ENCODE results near the gene IL1RAPL1. TPM values are rescaled to one million over a fixed set of nuclear protein-coding genes. Genes with fewer than 3 reads are reported as not detected.

The IL1RAPL1 gene
- polyA plus RNA-seq, 1 donor from 2014 or later, result not detected

DNA sequence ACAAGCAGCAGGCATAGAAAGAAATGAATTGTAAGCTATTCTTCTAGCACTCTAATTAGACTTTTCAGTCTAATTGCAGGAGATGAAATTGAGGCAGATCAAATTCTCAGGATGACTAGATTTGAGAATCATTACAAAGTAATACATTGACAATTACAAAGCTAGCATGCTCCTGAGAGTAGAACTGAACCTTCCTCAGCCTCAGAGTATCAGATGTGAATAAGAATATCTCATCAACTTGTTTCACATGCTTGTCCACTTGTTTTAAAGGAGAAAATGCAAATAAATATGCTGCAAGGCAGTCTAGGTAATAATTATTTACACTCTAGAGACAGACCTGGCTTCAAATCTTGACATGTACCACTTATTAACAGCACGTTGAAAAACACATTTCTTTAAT lies 1137.1 kb downstream of the IL1RAPL1 start:
- H3K9me3 Mint-ChIP-seq, result no peaks in the 10 kb centered on the region
- H3K27ac Mint-ChIP-seq, result no peak overlapping the region
- H3K36me3 Mint-ChIP-seq, result no peaks in the 10 kb centered on the region
- no peak overlapping the region for H3K4me3 Mint-ChIP-seq
- H3K27me3 Mint-ChIP-seq, result no peaks in the 10 kb centered on the region
- H3K4me1 Mint-ChIP-seq, result no peaks in the 10 kb centered on the region

DNA sequence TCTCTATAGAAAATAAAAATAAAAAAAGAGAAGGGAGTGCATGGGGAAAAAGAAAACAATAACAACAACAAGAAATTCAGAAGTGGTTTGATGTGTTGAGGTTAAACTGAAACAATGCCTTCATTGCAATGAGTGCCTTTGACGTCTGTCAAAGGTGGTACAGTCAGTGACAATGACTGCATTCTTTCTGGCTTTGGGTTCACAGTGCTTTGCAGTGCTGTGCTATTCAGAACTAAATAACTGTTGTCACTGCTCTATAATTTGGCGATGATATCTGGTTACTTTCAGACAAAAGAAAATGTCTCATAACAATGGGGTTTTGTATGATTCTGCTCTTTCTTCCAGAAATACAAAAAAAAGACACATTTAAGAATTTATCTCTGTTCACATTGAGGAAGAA lies 1139.6 kb downstream of the IL1RAPL1 start:
- Mint-ChIP-seq H3K4me3 (no peak overlapping the region), H3K27me3 (no peaks in the 10 kb centered on the region), H3K9me3 (no peaks in the 10 kb centered on the region), H3K4me1 (no peaks in the 10 kb centered on the region), H3K27ac (no peak overlapping the region), H3K36me3 (no peaks in the 10 kb centered on the region)

DNA sequence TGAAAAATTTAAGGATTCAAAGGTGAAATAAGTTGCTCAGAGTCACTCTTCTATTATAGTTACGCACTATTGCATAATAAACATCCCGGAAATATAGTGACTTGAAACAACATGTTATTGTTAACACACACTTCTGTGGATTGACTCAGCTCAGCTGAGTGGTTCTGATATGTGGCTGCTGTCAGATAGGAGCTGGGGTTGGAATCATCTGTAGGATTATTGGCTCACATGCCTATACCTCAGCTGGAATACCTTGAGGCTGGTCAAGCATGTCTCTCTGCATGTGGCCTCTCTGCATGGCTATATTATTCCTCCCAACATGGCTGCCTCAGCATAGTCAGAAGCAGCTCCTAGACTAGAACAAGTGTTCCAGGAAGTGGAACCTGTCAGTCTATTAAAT lies 1141.4 kb downstream of the IL1RAPL1 start:
- Mint-ChIP-seq H3K27me3 (no peaks in the 10 kb centered on the region), H3K4me1 (peaks cover 0 to 2% (median 0%) of the 10 kb centered on the region in 3 donors)

DNA sequence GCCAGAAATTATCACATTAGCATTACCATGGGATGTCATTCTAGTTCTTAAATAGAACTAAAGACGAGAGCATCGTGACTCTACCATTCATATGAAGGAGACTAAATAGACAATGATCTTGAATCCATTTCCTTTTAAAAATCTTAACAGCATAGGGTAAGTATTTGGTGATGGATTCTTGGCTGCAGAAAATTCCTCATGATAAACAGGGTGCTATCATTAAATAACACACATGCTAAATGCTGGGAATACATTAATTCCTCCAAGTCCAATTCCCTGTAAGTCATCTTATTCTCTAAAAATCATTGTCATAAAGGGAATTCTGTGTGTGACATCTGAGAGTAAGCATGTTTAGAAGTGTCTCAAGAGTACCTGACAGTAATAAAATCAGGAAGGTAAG lies 1157.7 kb downstream of the IL1RAPL1 start:
- Mint-ChIP-seq H3K4me1 (no peaks in the 10 kb centered on the region), H3K27me3 (no peaks in the 10 kb centered on the region), H3K9me3 (peaks cover 0 to 4% (median 1%) of the 10 kb centered on the region in 3 donors), H3K4me3 (no peak overlapping the region), H3K27ac (no peak overlapping the region), H3K36me3 (no peaks in the 10 kb centered on the region)

More for the DNA sequence above, 1141.4 kb downstream of the IL1RAPL1 start:
- H3K27ac Mint-ChIP-seq, result no peak overlapping the region
- H3K4me3 Mint-ChIP-seq, result no peak overlapping the region
- H3K9me3 Mint-ChIP-seq, result peaks cover 0 to 5% (median 3%) of the 10 kb centered on the region in 3 donors
- no peaks in the 10 kb centered on the region for H3K36me3 Mint-ChIP-seq

DNA sequence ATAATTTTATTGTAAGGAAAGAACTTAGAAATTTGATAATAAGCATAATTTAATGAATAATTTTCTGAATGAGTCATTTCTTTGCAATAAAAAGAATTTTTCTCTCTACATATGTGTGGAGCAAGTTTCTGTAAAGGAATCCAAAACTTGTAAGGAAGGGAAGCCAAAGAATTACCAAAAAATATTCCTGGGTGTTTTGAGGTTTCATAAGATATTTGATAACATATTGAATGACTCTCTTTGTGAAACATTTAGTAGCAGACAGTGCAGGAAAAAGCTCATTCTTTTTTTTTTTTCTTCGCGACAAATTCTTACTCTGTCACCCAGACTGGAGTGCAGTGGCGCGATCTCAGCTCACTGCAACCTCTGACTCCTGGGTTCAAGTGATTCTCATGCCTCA lies 1159.1 kb downstream of the IL1RAPL1 start:
- Mint-ChIP-seq H3K4me3 (no peak overlapping the region), H3K27ac (no peak overlapping the region), H3K36me3 (no peaks in the 10 kb centered on the region), H3K27me3 (no peaks in the 10 kb centered on the region), H3K4me1 (no peaks in the 10 kb centered on the region), H3K9me3 (peaks cover 0 to 4% (median 0%) of the 10 kb centered on the region in 3 donors)

DNA sequence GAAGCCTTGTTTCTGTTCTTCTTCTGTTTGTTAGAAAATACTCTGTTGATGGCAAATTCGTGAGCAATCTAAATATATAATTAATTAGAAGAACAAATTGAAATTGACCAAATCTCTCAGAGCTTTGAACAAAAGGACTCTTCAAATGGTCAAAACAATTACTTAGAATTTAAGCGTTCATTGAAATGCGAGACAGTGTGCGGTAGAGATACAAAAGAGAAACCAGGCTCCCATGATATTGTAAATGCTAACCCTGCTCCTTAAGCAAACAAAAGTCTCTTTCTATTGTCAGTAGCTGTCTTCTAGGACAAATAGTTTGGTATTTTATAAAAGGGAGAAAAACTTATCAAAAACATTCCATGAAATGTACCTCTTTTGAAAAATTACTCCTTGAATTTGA lies 1174.8 kb downstream of the IL1RAPL1 start:
- no peak overlapping the region for H3K27ac Mint-ChIP-seq
- no peaks in the 10 kb centered on the region for H3K4me1 Mint-ChIP-seq
- H3K36me3 Mint-ChIP-seq, result no peaks in the 10 kb centered on the region
- no peaks in the 10 kb centered on the region for H3K27me3 Mint-ChIP-seq
- H3K9me3 Mint-ChIP-seq, result no peaks in the 10 kb centered on the region
- H3K4me3 Mint-ChIP-seq, result no peak overlapping the region

DNA sequence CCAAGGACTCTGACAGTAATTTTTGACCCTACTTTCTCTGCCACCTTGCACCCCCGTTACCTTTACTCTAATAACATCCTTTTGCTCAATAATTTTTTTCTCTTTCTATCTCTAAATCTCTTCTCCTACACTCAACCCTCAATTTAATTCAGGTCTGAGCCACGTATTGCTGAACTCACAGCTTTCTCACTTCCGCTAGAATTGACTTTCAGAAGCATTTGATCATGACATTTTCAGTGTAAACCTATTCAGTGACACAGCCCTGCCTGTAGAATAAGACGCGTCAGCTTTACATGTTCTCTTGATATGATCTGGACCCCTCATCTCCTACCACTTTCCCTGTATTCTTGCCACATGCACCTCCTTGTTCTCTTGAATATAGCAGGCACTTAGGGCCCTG lies 1188.6 kb downstream of the IL1RAPL1 start:
- no peaks in the 10 kb centered on the region for H3K27me3 Mint-ChIP-seq
- H3K27ac Mint-ChIP-seq, result no peak overlapping the region
- H3K36me3 Mint-ChIP-seq, result no peaks in the 10 kb centered on the region
- H3K4me1 Mint-ChIP-seq, result no peaks in the 10 kb centered on the region
- peaks cover 0 to 2% (median 0%) of the 10 kb centered on the region in 3 donors for H3K9me3 Mint-ChIP-seq
- H3K4me3 Mint-ChIP-seq, result no peak overlapping the region

DNA sequence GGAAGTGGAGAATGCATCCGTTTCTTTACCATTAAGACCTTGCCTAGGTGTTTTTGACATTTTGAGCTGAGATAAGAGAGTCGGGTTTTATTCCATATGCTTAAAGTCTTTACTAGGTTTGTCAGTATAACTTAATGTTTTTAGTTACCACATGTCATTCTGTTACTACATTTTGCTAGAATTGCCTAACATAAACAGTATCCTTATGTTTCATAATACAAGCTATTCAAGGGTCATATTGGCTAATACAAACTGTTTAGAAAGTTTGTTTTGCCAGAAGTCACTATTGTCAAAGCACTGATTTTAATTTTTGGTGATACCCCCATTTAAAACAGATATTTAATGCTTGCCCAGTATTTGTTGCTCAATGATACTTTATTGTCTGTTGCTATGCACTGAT lies 1200.4 kb downstream of the IL1RAPL1 start:
- Mint-ChIP-seq H3K27ac (no peak overlapping the region), H3K4me1 (no peaks in the 10 kb centered on the region), H3K36me3 (no peaks in the 10 kb centered on the region), H3K9me3 (peaks cover 0 to 5% (median 1%) of the 10 kb centered on the region in 3 donors), H3K27me3 (no peaks in the 10 kb centered on the region), H3K4me3 (no peak overlapping the region)

DNA sequence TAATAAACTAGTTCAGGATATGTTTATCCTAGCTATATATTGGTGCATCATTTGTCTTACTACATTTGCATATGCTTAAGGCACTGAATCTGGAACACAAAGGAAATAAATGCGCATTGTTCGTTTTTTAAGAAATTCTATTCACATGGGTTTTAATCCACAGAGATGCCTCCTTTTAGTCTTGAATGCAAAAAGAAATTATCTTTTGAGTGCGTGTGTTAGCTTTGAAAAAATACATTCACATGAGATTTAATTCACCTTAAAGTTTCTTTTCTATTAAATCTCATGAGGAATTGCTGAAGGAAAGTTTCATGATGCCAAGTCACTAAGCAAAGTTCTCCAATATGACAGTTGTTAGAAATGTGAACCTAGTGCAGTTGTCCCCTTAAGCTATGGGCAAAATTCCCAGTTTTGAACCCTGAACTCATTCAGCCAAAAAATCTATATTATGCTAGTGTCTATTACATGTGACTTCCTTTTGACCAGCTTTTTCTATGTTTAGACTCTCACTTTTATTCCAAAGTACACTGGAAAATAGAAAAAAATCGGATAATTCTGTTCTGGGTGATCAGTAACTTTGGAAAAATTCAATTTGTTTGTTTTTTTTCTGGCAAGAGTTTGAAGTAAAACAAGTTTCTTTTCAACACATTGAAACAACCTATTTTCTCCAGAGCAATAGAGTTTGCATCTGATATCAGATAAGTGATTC lies 1201.9 kb downstream of the IL1RAPL1 start:
- no peak overlapping the region for H3K27ac Mint-ChIP-seq
- no peak overlapping the region for H3K4me3 Mint-ChIP-seq
- no peaks in the 10 kb centered on the region for H3K9me3 Mint-ChIP-seq
- H3K36me3 Mint-ChIP-seq, result no peaks in the 10 kb centered on the region
- H3K4me1 Mint-ChIP-seq, result no peaks in the 10 kb centered on the region
- no peaks in the 10 kb centered on the region for H3K27me3 Mint-ChIP-seq

DNA sequence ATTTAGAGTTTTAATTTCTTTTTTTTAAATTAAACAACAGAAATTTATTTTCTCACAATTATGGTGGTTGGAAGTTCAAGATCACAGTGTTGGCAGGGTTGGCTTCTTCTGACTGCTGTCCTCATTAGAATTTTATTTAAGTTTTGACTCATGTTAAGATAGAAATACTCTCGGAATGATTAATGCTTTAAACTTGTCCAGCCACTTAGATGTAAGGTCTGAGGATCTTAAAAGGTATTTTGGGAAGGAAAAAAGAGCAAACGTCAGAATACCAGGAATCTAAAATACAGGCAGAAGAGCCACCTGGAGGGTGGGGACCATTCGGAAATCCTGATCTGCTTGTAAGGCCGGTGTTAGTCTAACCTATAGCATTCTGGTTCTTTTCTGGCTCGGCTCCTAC lies 1205.1 kb downstream of the IL1RAPL1 start:
- no peaks in the 10 kb centered on the region for H3K27me3 Mint-ChIP-seq
- H3K36me3 Mint-ChIP-seq, result no peaks in the 10 kb centered on the region
- H3K4me1 Mint-ChIP-seq, result no peaks in the 10 kb centered on the region
- no peak overlapping the region for H3K27ac Mint-ChIP-seq
- H3K9me3 Mint-ChIP-seq, result no peaks in the 10 kb centered on the region
- no peak overlapping the region for H3K4me3 Mint-ChIP-seq

DNA sequence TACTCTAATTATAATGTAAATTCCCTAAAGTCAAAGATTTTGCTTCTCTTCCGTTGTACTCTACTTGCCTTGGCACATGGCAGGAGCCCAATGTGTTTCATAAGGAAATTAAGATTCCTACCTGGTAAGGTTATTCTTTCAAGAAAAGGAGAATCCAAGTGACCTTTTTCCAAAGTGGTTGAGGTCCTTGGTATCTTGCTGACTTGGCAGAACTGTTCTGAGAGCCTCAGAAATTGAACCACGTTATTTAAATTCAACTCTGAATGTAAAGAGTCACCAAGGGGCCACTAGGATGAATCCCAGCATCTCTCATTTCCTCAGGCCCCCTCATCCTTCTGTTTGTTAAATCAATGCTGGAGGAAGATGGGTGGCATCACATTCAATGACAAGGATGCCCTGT lies 1209.9 kb downstream of the IL1RAPL1 start:
- Mint-ChIP-seq H3K36me3 (no peaks in the 10 kb centered on the region), H3K4me1 (no peaks in the 10 kb centered on the region), H3K27me3 (no peaks in the 10 kb centered on the region), H3K4me3 (no peak overlapping the region), H3K9me3 (peaks cover 0 to 6% (median 0%) of the 10 kb centered on the region in 3 donors), H3K27ac (no peak overlapping the region)

DNA sequence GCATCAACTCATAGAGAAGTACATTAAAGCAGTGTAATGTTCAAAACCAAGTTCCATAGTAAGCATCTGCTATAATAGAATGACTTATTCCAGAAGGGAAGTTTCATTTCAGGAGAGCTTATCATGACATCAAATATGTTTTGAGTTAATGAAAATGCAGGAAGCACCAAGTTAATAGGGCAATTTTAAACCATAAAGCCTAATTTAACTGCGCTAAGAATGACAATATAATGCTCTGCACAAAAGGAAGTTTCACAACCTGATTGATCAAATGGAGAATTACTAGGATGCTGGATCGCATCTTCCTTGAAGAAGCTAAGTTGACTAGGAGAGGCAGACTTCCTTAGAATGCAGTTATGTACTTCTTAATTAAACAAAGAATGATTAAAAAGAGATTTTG lies 1211.2 kb downstream of the IL1RAPL1 start:
- Mint-ChIP-seq H3K9me3 (peaks cover 0 to 6% (median 0%) of the 10 kb centered on the region in 3 donors), H3K36me3 (no peaks in the 10 kb centered on the region), H3K4me1 (no peaks in the 10 kb centered on the region), H3K27ac (no peak overlapping the region), H3K4me3 (no peak overlapping the region), H3K27me3 (no peaks in the 10 kb centered on the region)

DNA sequence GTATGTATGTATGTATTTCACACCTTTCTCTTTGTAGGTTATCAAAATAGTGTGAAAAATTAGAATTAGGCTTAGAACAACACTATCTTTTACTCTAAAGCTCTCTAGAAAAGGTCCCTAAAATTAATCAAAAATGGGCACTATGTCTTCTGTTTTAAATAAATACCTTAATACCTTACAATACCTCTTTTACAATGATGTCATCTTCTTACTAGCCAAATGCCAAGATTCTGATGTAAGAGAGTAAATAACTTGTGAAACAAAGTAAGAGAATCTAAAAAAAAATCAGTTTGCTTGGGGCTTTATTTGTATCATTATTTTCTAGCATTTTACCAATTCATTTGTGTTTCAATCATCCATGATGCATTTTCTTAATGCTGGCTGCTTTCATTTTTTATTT lies 1225.9 kb downstream of the IL1RAPL1 start:
- Mint-ChIP-seq H3K9me3 (peaks cover 0 to 2% (median 2%) of the 10 kb centered on the region in 3 donors), H3K36me3 (no peaks in the 10 kb centered on the region)

DNA sequence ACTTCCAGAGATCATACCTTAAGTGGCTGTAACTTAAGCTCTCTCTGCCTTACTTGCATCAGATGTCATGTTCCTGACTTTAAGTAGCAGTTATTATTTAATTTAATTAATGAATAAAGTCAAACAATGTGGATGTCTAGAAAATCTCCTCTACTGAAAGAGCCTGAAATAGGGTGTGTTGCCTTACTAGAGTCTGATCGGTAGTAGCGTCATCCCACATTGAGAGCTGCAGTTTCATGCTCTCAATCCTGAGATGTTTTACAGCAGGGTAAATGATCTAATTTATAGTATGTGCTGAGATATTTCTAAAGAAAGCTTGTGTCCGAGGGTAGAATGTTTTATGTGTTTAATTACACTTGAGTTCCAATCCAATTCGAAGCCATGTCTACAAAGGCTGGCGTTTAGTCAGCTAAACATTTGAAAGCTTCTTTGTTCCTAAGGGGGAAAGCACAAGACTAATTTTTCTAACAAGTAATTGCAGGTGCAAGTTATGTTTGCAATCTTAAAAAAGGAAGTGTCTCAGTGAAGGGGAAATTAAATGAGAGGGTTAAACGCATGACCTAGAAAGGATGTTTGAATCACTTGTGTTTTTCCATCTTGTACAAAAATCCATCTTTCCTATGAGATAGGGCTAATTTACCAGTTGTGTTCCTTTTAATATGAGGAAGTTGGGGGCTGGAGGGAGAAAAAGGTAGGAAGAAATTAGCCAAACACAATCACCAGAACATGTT lies 1237.1 kb downstream of the IL1RAPL1 start:
- Mint-ChIP-seq H3K27me3 (no peaks in the 10 kb centered on the region), H3K27ac (no peak overlapping the region), H3K4me1 (no peaks in the 10 kb centered on the region), H3K9me3 (no peaks in the 10 kb centered on the region), H3K4me3 (no peak overlapping the region), H3K36me3 (no peaks in the 10 kb centered on the region)

More for the DNA sequence above, 1225.9 kb downstream of the IL1RAPL1 start:
- Mint-ChIP-seq H3K4me3 (no peak overlapping the region), H3K27ac (no peak overlapping the region), H3K27me3 (no peaks in the 10 kb centered on the region), H3K4me1 (no peaks in the 10 kb centered on the region)

DNA sequence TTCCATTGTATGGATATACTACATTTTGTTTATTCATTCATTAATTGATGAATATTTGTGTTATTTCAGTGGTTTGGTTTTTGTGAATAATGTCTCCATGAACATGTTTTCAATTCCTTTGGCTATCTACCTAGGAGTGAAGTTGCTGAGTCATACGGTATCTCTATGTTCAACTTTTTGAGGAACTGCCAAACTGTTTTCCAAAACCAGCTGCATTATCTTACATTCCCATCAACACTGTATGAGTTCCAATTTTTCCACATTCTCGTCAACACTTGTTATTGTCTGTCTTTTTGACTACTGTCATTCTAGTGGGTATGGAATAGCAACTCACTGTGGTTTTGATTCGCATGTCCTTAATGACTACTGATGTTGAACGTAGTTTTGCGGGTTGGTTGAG lies 1239.5 kb downstream of the IL1RAPL1 start:
- H3K27me3 Mint-ChIP-seq, result no peaks in the 10 kb centered on the region
- H3K9me3 Mint-ChIP-seq, result no peaks in the 10 kb centered on the region
- no peak overlapping the region for H3K27ac Mint-ChIP-seq
- no peaks in the 10 kb centered on the region for H3K36me3 Mint-ChIP-seq
- H3K4me1 Mint-ChIP-seq, result no peaks in the 10 kb centered on the region
- H3K4me3 Mint-ChIP-seq, result no peak overlapping the region

DNA sequence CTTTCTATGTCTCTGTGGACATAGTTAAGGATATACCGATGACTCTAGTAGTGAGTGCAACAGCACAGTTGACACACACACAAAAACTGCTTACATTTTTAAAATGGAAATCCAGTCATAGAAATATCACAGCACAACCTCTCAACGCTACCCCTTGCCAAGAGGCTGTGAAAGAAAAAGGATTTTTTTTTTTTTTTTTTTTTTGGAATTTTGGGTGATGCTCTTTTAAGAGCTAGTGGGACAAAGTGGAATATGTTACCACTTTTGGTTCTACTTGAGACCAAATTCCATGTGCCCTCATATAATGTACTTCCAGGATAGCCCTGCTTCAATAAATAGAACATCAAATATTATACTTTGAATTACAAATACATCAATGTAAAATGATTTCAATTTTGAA lies 1247.1 kb downstream of the IL1RAPL1 start:
- H3K27me3 Mint-ChIP-seq, result no peaks in the 10 kb centered on the region
- H3K36me3 Mint-ChIP-seq, result no peaks in the 10 kb centered on the region
- H3K9me3 Mint-ChIP-seq, result no peaks in the 10 kb centered on the region
- H3K4me3 Mint-ChIP-seq, result no peak overlapping the region
- no peaks in the 10 kb centered on the region for H3K4me1 Mint-ChIP-seq
- no peak overlapping the region for H3K27ac Mint-ChIP-seq
